ENCODE data around the gene FGD2. TPM values are rescaled to one million over a fixed set of nuclear protein-coding genes. Genes with fewer than 3 reads are reported as not detected.

FGD2 gene
- total and polyA plus RNA-seq, 9 of the 15 experiments (the other 6 are each of a cell fraction or from before 2014, with no cell fraction given): 0.09 TPM; not detected in 8

GRCh38 chr6:37050045-37050853 is 44.8 kb downstream of the FGD2 start (continued):
- TF ChIP-seq BRF1 (IDR thresholded peaks at IDR 0.05; ENCODE audit: borderline replicate concordance, extremely low read depth, insufficient read length): no peak
- TF ChIP-seq POLR2H (tag; IDR thresholded peaks at IDR 0.05; ENCODE audit: low read depth): peak; percentile 48
- no peak for TF ChIP-seq ZC3H4 (CRISPR knock-in tag; IDR thresholded peaks at IDR 0.05; ENCODE audit: borderline replicate concordance)
- TF ChIP-seq EP300 (IDR thresholded peaks at IDR 0.05; ENCODE audit: low read length): peak; percentile 94
- TF ChIP-seq HBP1 (CRISPR knock-in tag; IDR thresholded peaks at IDR 0.05): no peak
- TF ChIP-seq PHF20 (IDR thresholded peaks at IDR 0.05; ENCODE audit: partially characterized antibody): no peak
- peak; percentile 41; the same call in 1 of the 2 replicates for TF ChIP-seq ZNF511 (CRISPR knock-in tag; IDR thresholded peaks at IDR 0.05)
- TF ChIP-seq TCF7L2 (IDR thresholded peaks at IDR 0.05; ENCODE audit: low read depth, low read length): no peak
- no peak for TF ChIP-seq KHSRP (IDR thresholded peaks at IDR 0.05)
- TF ChIP-seq DLX4 (CRISPR knock-in tag; IDR thresholded peaks at IDR 0.05): no peak
- TF ChIP-seq ARID4B (CRISPR knock-in tag; IDR thresholded peaks at IDR 0.05): no peak
- TF ChIP-seq KDM5B (IDR thresholded peaks at IDR 0.05; ENCODE audit: insufficient replicate concordance, low read depth, low read length): no peak
- 0 out of 2 replicates have a peak, but pooled peaks have one; percentile 29 for TF ChIP-seq SREBF1 (IDR thresholded peaks at IDR 0.05; ENCODE audit: borderline replicate concordance, low read depth, low read length)
- peak; percentile 35; the same call in 1 of the 2 replicates for TF ChIP-seq GABPB1 (CRISPR knock-in tag; IDR thresholded peaks at IDR 0.05)
- TF ChIP-seq CBFA2T2 (conservative IDR thresholded peaks at IDR 0.05): peak; percentile 51
- no peak for TF ChIP-seq CBX2 (IDR thresholded peaks at IDR 0.05; ENCODE audit: insufficient read depth, low read length, poor library complexity, severe bottlenecking)
- peak; percentile 52 to 96; a peak in 3 of 4 replicates for TF ChIP-seq UBTF (IDR thresholded peaks at IDR 0.05; ENCODE audit: borderline replicate concordance in 1 of 2, low read depth in 2 of 2, low read length in 2 of 2)
